ENCODE measurements around the gene C1QTNF5. TPM values are rescaled to one million over a fixed set of nuclear protein-coding genes. Genes with fewer than 3 reads are reported as not detected.

C1QTNF5 gene
- total RNA-seq, 4 donors from 2014 or later = 12.5 to 55.2 (median 34.1) TPM

GRCh38 chr11:119375337-119376196, 34.9 kb upstream of the C1QTNF5 start:
- Histone ChIP-seq H3K4me1 (peaks cover 0 to 76% (median 40%) of the 10 kb centered on the region in 4 donors), H3K36me3 (no peaks in the 10 kb centered on the region), H3K4me3 (peak overlapping the region in 3 of 4 donors; percentile 3 to 36 (median 16)), H3K9me3 (no peaks in the 10 kb centered on the region), H3K27me3 (no peaks in the 10 kb centered on the region), H3K27ac (peak overlapping the region; percentile 82 to 97 (median 94))
- DNase-seq (ENCODE audit: low spot score in 2 of 2) = peak; percentile 63 to 66
- peak in 1 of 5 experiments; percentile 11 for TF ChIP-seq CTCF (IDR thresholded peaks at IDR 0.05)
- TF ChIP-seq EP300 (IDR thresholded peaks at IDR 0.05) = peak; percentile 71 to 77
- peak in 1 of 2 donors; percentile 33 for TF ChIP-seq POLR2A (IDR thresholded peaks at IDR 0.05)
- WGBS, 2 donors = 21 to 35% methylated on average over 12 to 14 of the region's 14 CpGs

GRCh38 chr11:119374632-119375336, 34.1 kb upstream of the C1QTNF5 start:
- Histone ChIP-seq H3K4me1 (peaks cover 0 to 79% (median 45%) of the 10 kb centered on the region in 4 donors), H3K36me3 (no peaks in the 10 kb centered on the region), H3K27me3 (no peaks in the 10 kb centered on the region), H3K9me3 (no peaks in the 10 kb centered on the region), H3K4me3 (no peak overlapping the region), H3K27ac (peak overlapping the region; percentile 82 to 97 (median 94))
- TF ChIP-seq POLR2A (IDR thresholded peaks at IDR 0.05) = no peak
- TF ChIP-seq EP300 (IDR thresholded peaks at IDR 0.05) = no peak
- no peak for TF ChIP-seq CTCF (IDR thresholded peaks at IDR 0.05)
- 34 to 42% methylated on average over 9 to 11 of the region's 11 CpGs for WGBS, 2 donors
- no peak for DNase-seq (ENCODE audit: low spot score in 2 of 2)

GRCh38 chr11:119373921-119374631, 33.4 kb upstream of the C1QTNF5 start:
- DNase-seq (ENCODE audit: low spot score in 2 of 2) = peak; percentile 52 to 83
- peak overlapping the region; percentile 82 to 97 (median 94) for H3K27ac ChIP-seq
- H3K36me3 ChIP-seq = no peaks in the 10 kb centered on the region
- no peaks in the 10 kb centered on the region for H3K27me3 ChIP-seq
- H3K4me3 ChIP-seq = no peak overlapping the region
- H3K4me1 ChIP-seq = peaks cover 0 to 86% (median 48%) of the 10 kb centered on the region in 4 donors
- TF ChIP-seq EP300 (IDR thresholded peaks at IDR 0.05) (peak in 1 of 2 donors; percentile 46), CTCF (IDR thresholded peaks at IDR 0.05) (peak; percentile 71 to 89 (median 87)), POLR2A (IDR thresholded peaks at IDR 0.05) (no peak)
- 31 to 40% methylated on average over 5 of the region's 5 CpGs for WGBS, 2 donors
- H3K9me3 ChIP-seq = no peaks in the 10 kb centered on the region

- Histone ChIP-seq H3K27me3 (no peaks in the 10 kb centered on the region), H3K9me3 (no peaks in the 10 kb centered on the region), H3K4me1 (peaks cover 0 to 93% (median 55%) of the 10 kb centered on the region in 4 donors), H3K36me3 (no peaks in the 10 kb centered on the region), H3K4me3 (no peak overlapping the region), H3K27ac (peak overlapping the region in 2 of 4 donors; percentile 96 to 97)
- TF ChIP-seq EP300 (IDR thresholded peaks at IDR 0.05) = no peak
- TF ChIP-seq POLR2A (IDR thresholded peaks at IDR 0.05) = no peak
- TF ChIP-seq CTCF (IDR thresholded peaks at IDR 0.05) = no peak
- 68 to 72% methylated on average over 22 of the region's 23 CpGs for WGBS, 2 donors
- no peak for DNase-seq (ENCODE audit: low spot score in 2 of 2)
These were observed 32.6 kb upstream of the C1QTNF5 start for GRCh38 chr11:119373059-119373920.
